ENCODE results near the gene ZNF205. TPM values are rescaled to one million over a fixed set of nuclear protein-coding genes. Genes with fewer than 3 reads are reported as not detected.
A peak's percentile ranks its signal among the peaks of the same experiment; 100 is the strongest.

ZNF205 gene
- total and polyA plus RNA-seq, 9 of the 15 experiments (the other 6 are each of a cell fraction or from before 2014, with no cell fraction given), result 2.4 to 11.8 (median 5.1) TPM; not detected in 2

DNA sequence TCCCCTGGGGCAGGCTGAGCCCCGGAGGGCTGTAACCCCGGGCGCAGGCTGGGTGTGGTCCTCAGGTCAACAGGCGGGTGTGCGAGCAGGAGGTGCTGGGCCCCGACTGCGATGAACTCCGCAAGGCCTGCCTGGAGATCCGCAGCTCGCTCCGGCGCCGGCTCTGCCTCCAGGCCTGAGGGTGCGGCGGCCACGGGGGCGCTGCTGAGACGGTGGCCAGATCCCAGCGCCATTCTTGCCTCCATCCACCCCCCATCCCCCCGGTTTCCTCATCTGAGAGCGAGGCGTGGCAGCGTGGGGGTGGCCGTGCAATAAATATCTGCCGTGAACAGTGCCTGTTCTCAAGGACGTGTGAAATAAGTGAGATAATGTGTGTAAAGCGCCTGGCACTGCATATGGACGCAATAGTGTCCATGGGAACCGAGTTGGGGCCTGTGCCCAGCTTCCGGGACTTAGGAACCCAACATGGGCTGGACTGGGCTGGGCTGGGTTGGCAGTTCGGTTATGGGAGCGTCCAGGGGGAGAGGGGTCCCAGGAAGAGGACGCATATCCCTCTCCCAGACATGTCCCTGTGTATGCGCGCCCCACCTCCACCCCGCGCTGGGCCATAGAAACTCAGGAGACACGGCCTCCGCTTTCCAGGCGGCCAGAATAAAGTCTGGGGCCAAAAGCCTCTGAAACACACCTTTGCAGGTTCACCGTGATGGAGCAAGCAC is 37.4 kb downstream of the ZNF205 start (continued):
- peak; percentile 23; the same call in 1 of the 2 replicates for TF ChIP-seq REST (IDR thresholded peaks at IDR 0.05; ENCODE audit: borderline replicate concordance)
- TF ChIP-seq REST (CRISPR knock-in tag; IDR thresholded peaks at IDR 0.05; ENCODE audit: low read depth), result no peak
- TF ChIP-seq KDM5B (IDR thresholded peaks at IDR 0.05; ENCODE audit: insufficient replicate concordance, low read depth, low read length), result peak; percentile 55
- TF ChIP-seq PHB (CRISPR knock-in tag; IDR thresholded peaks at IDR 0.05), result no peak
- no peak for TF ChIP-seq NCOR1 (IDR thresholded peaks at IDR 0.05)
- TF ChIP-seq ZNF584 (CRISPR knock-in tag; IDR thresholded peaks at IDR 0.05; ENCODE audit: low read depth), result no peak
- no peak for TF ChIP-seq ZBTB8A (IDR thresholded peaks at IDR 0.05; ENCODE audit: partially characterized antibody)
- peak; percentile 8; the same call in 1 of the 2 replicates for TF ChIP-seq ZNF24 (IDR thresholded peaks at IDR 0.05)
- peak; percentile 60; the same call in 1 of the 2 replicates for TF ChIP-seq TARDBP (IDR thresholded peaks at IDR 0.05)
- peak; percentile 66; the same call in 1 of the 2 replicates for TF ChIP-seq CTBP1 (IDR thresholded peaks at IDR 0.05; ENCODE audit: borderline replicate concordance)
- TF ChIP-seq VEZF1 (CRISPR knock-in tag; IDR thresholded peaks at IDR 0.05), result peak; percentile 59
- TF ChIP-seq CREB1 (IDR thresholded peaks at IDR 0.05), result 0 out of 2 replicates have a peak, but pooled peaks have one; percentile 26
- no peak for TF ChIP-seq CREB1 (CRISPR knock-in tag; IDR thresholded peaks at IDR 0.05)
- TF ChIP-seq BHLHE40 (IDR thresholded peaks at IDR 0.05; ENCODE audit: low read length), result peak; percentile 47
- 0 out of 2 replicates have a peak, but pooled peaks have one; percentile 38 for TF ChIP-seq TCF3 (CRISPR knock-in tag; IDR thresholded peaks at IDR 0.05)
- no peak for TF ChIP-seq BRCA1 (IDR thresholded peaks at IDR 0.05)
- no peak for TF ChIP-seq BRCA1 (CRISPR knock-in tag; IDR thresholded peaks at IDR 0.05)
- TF ChIP-seq, protein P1, sequence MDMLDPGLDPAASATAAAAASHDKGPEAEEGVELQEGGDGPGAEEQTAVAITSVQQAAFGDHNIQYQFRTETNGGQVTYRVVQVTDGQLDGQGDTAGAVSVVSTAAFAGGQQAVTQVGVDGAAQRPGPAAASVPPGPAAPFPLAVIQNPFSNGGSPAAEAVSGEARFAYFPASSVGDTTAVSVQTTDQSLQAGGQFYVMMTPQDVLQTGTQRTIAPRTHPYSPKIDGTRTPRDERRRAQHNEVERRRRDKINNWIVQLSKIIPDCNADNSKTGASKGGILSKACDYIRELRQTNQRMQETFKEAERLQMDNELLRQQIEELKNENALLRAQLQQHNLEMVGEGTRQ (CRISPR knock-in tag; IDR thresholded peaks at IDR 0.05), result no peak
- TF ChIP-seq ZBED1 (IDR thresholded peaks at IDR 0.05), result no peak
- no peak for TF ChIP-seq MEF2D (tag; conservative IDR thresholded peaks at IDR 0.05; ENCODE audit: low read depth)
